H1 (cell line): ENCODE data around the gene DCTN2. TPM values are rescaled to one million over a fixed set of nuclear protein-coding genes. Genes with fewer than 3 reads are reported as not detected.

Experiments used
- CBX5 ChIP-seq: fragments of 300-800, 300-1000 bp; sonication (generic); IDR thresholded peaks from 2 replicates; pipeline ENCODE4 v1.7.1; 2016; ENCODE audit warnings: antibody characterized with exemption, low read length, low read depth
- CHD1 ChIP-seq: IDR thresholded peaks from 2 replicates; pipeline ENCODE4 v1.6.1; 2012; ENCODE audit warnings: low read depth, low read length, improper control_type of control experiment
- JUND ChIP-seq: IDR thresholded peaks from 2 replicates; pipeline ENCODE4 v1.6.1; 2011; ENCODE audit warnings: mild to moderate bottlenecking, improper control_type of control experiment, low read length
- KDM4A ChIP-seq: IDR thresholded peaks from one replicate; pipeline ENCODE4 v1.7.1; 2012; ENCODE audit warnings: low read depth, mild to moderate bottlenecking, moderate library complexity, low read length, inconsistent platforms; ENCODE audit not compliant: severe bottlenecking
- MAX ChIP-seq: IDR thresholded peaks from 2 replicates; pipeline ENCODE4 v1.6.1; 2012; ENCODE audit warnings: inconsistent platforms
- POLR2A ChIP-seq, 2 experiments: IDR thresholded peaks; 1 replicate in 1 of 2; 2 replicates in 1 of 2; pipeline ENCODE4 v1.6.1; 2011; ENCODE audit warnings: low read depth in 2 of 2, low read length in 2 of 2, mild to moderate bottlenecking in 2 of 2; ENCODE audit errors: control extremely low read depth in 1 of 2
- USF2 ChIP-seq: IDR thresholded peaks from 2 replicates; pipeline ENCODE4 v1.6.1; 2011; ENCODE audit warnings: low read length, improper control_type of control experiment
- polyA plus RNA-seq, 7 experiments: library from polyadenylated mRNA; depleted of rRNA in 3 of 7; stranded (reverse) in 5 of 7; unstranded in 2 of 7; fragments of >200 nt in 5 of 7; fragments of 200-250 nt in 2 of 7; gene quantifications; 1 replicate in 5 of 7; 2 replicates in 1 of 7; 4 replicates in 1 of 7; pipeline versions ENCODE4 v1.2.1 to v1.2.3, GENCODE V29; 2011 to 2013; ENCODE audit warnings: missing spikeins in 2 of 7, mixed read lengths in 2 of 7
- total RNA-seq: library from RNA; stranded (reverse); fragmentation: NEBNext Ultra II Directional; extraction: Animal tissue kit (Norgen Biotek cat#: 25700); gene quantifications from 2 replicates; pipeline ENCODE4 v1.2.1, GENCODE V29; 2021

DCTN2 gene
- total and polyA plus RNA-seq, 2 of the 8 experiments (the other 6 are each of a cell fraction or from before 2014, with no cell fraction given), result 90.3 to 91.9 TPM

GRCh38 chr12:57534991-57535543, 11.9 kb downstream of the DCTN2 start (continued):
- TF ChIP-seq JUND, result no peak
- no peak for TF ChIP-seq CBX5
- TF ChIP-seq CHD1, result no peak
- no peak for TF ChIP-seq MAX
- no peak for TF ChIP-seq KDM4A
- TF ChIP-seq POLR2A (IDR thresholded peaks at IDR 0.05; ENCODE audit: control extremely low read depth in 1 of 2, low read depth in 2 of 2, low read length in 2 of 2), result no peak
- no peak for TF ChIP-seq USF2
